Measurements from ENCODE around the gene SNX4.
"Not testable (repeated sequence)": the region's sequence is repeated elsewhere in the genome, so short reads cannot be mapped to it uniquely, and the experiment has no call there.

SNX4 gene

GRCh38 chr3:125462722-125463299, 57.2 kb downstream of the SNX4 start:
- no peak for DNase-seq (ENCODE audit: low spot score)

- no peak for DNase-seq (ENCODE audit: low spot score)
These were observed 58.1 kb downstream of the SNX4 start for GRCh38 chr3:125461896-125462295.

GRCh38 chr3:125460233-125460632, 59.8 kb downstream of the SNX4 start:
- DNase-seq (ENCODE audit: low spot score), result no peak

GRCh38 chr3:125443923-125444322, 76.1 kb downstream of the SNX4 start:
- no peak for DNase-seq (ENCODE audit: low spot score)

GRCh38 chr3:125442506-125442905, 77.5 kb downstream of the SNX4 start:
- DNase-seq (ENCODE audit: low spot score), result no peak

GRCh38 chr3:125440970-125441369, 79.0 kb downstream of the SNX4 start:
- no peak for DNase-seq (ENCODE audit: low spot score)

GRCh38 chr3:125440559-125440955, 79.4 kb downstream of the SNX4 start:
- DNase-seq (ENCODE audit: low spot score), result no peak

GRCh38 chr3:125437631-125438435, 82.2 kb downstream of the SNX4 start:
- DNase-seq (ENCODE audit: low spot score), result peak; percentile 60

- DNase-seq (ENCODE audit: low spot score), result no peak
These were observed 83.1 kb downstream of the SNX4 start for GRCh38 chr3:125436921-125437320.

- no peak for DNase-seq (ENCODE audit: low spot score)
These were observed 84.8 kb downstream of the SNX4 start for GRCh38 chr3:125435231-125435630.

GRCh38 chr3:125434582-125435011, 85.4 kb downstream of the SNX4 start:
- DNase-seq (ENCODE audit: low spot score), result no peak

- DNase-seq (ENCODE audit: low spot score), result no peak
These were observed 86.4 kb downstream of the SNX4 start for GRCh38 chr3:125433611-125434041.

- DNase-seq (ENCODE audit: low spot score), result no peak
These were observed 86.9 kb downstream of the SNX4 start for GRCh38 chr3:125433091-125433534.

- DNase-seq (ENCODE audit: low spot score), result no peak
These were observed 87.9 kb downstream of the SNX4 start for GRCh38 chr3:125431912-125432790.

GRCh38 chr3:125431391-125431790, 88.6 kb downstream of the SNX4 start:
- no peak for DNase-seq (ENCODE audit: low spot score)

GRCh38 chr3:125428216-125428830, 91.7 kb downstream of the SNX4 start:
- no peak for DNase-seq (ENCODE audit: low spot score)

- no peak for DNase-seq (ENCODE audit: low spot score)
These were observed 101.7 kb downstream of the SNX4 start for GRCh38 chr3:125418306-125418705.

- DNase-seq (ENCODE audit: low spot score), result no peak
These were observed 103.8 kb downstream of the SNX4 start for GRCh38 chr3:125416235-125416634.

GRCh38 chr3:125414669-125415068, 105.3 kb downstream of the SNX4 start:
- no peak for DNase-seq (ENCODE audit: low spot score)

- DNase-seq (ENCODE audit: low spot score), result no peak
These were observed 109.1 kb downstream of the SNX4 start for GRCh38 chr3:125410922-125411321.

- DNase-seq (ENCODE audit: low spot score), result no peak
These were observed 113.9 kb downstream of the SNX4 start for GRCh38 chr3:125406070-125406469.

- not testable (repeated sequence) for DNase-seq (ENCODE audit: low spot score)
These were observed 114.5 kb downstream of the SNX4 start for GRCh38 chr3:125405515-125405914.
